Keratinocyte (primary cell): ENCODE data around the gene CTNNA2. TPM values are rescaled to one million over a fixed set of nuclear protein-coding genes. Genes with fewer than 3 reads are reported as not detected.

Experiments used
- DNase-seq: peaks from one replicate; pipeline ENCODE4 v3.0.0-alpha.2; 2011; ENCODE audit warnings: low read depth, missing footprints, low spot score
- FAIRE-seq: peaks from 2 replicates; lab custom pipeline; 2011; peaks lifted over from hg19 to GRCh38; lab: Jason Lieb, UNC
- H2AFZ ChIP-seq: 2 replicates; pipeline ENCODE4 v1.6.0; 2012; ENCODE audit warnings: low read length, control low read depth, inconsistent platforms; ENCODE audit not compliant: control insufficient read depth
- H3K27ac ChIP-seq: 2 replicates; pipeline ENCODE4 v1.5.1; 2011; ENCODE audit warnings: low read length; ENCODE audit not compliant: control insufficient read depth, insufficient read depth
- H3K27me3 ChIP-seq: 3 replicates; pipeline ENCODE4 v1.6.0; 2011; ENCODE audit warnings: low read length; ENCODE audit not compliant: control insufficient read depth, insufficient read depth; ENCODE audit errors: extremely low read depth
- H3K36me3 ChIP-seq, 2 experiments: 2 replicates in 1 of 2; 3 replicates in 1 of 2; pipeline ENCODE4 v1.5.1; 2011; ENCODE audit warnings: low read length in 2 of 2, mild to moderate bottlenecking in 1 of 2; ENCODE audit not compliant: control insufficient read depth in 2 of 2, insufficient read depth in 2 of 2; ENCODE audit errors: extremely low read depth in 1 of 2
- H3K4me1 ChIP-seq: 3 replicates; pipeline ENCODE4 v1.5.1; 2011; ENCODE audit warnings: low read length; ENCODE audit not compliant: control insufficient read depth, insufficient read depth; ENCODE audit errors: extremely low read depth
- H3K4me2 ChIP-seq: 3 replicates; pipeline ENCODE4 v1.6.0; 2011; ENCODE audit warnings: low read depth, low read length; ENCODE audit not compliant: control insufficient read depth, insufficient read depth; ENCODE audit errors: extremely low read depth
- H3K4me3 ChIP-seq, 3 experiments: fragments of 200-600 bp in 1 of 3; sonication (generic) in 1 of 3; 2 replicates in 2 of 3; 3 replicates in 1 of 3; pipeline ENCODE4 v1.5.1; 2011 to 2016; ENCODE audit warnings: low read length in 3 of 3, mild to moderate bottlenecking in 3 of 3, control low read depth in 2 of 3, inconsistent platforms in 1 of 3, low read depth in 1 of 3, mixed read lengths in 1 of 3, mixed run types in 1 of 3, moderate library complexity in 1 of 3; ENCODE audit not compliant: control insufficient read depth in 2 of 3, insufficient read depth in 2 of 3; ENCODE audit errors: extremely low read depth in 1 of 3
- H3K79me2 ChIP-seq: 2 replicates; pipeline ENCODE4 v1.6.0; 2012; ENCODE audit warnings: low read length; ENCODE audit not compliant: control insufficient read depth, insufficient read depth
- H3K9ac ChIP-seq: 3 replicates; pipeline ENCODE4 v1.6.0; 2011; ENCODE audit warnings: low read length; ENCODE audit not compliant: control insufficient read depth, insufficient read depth; ENCODE audit errors: extremely low read depth
- H3K9me1 ChIP-seq: 3 replicates; pipeline ENCODE4 v1.6.0; 2011; ENCODE audit warnings: low read length; ENCODE audit not compliant: control insufficient read depth, insufficient read depth; ENCODE audit errors: extremely low read depth
- H3K9me3 ChIP-seq: 2 replicates; pipeline ENCODE4 v1.5.1; 2012; ENCODE audit warnings: low read depth, low read length; ENCODE audit not compliant: control insufficient read depth
- H4K20me1 ChIP-seq: 3 replicates; pipeline ENCODE4 v1.6.0; 2011; ENCODE audit warnings: low read length; ENCODE audit not compliant: control insufficient read depth, insufficient read depth; ENCODE audit errors: extremely low read depth
- EZH2 ChIP-seq: IDR thresholded peaks from one replicate; pipeline ENCODE4 v1.6.1; 2012; ENCODE audit warnings: inconsistent platforms, mild to moderate bottlenecking, low read length, moderate library complexity
- dilution Hi-C: fragments of 300-500 bp; cut with MboI; formaldehyde crosslinking; loops from one replicate; pipeline ENCODE4 v1.7.0; 2020; ENCODE audit warnings: low sequenced_read_pairs; ENCODE audit not compliant: extremely low pct_ligation_motif_present
- polyA plus RNA-seq, 5 experiments: library from polyadenylated mRNA; depleted of rRNA in 3 of 5; stranded (reverse) in 3 of 5; stranded (forward) in 1 of 5; unstranded in 1 of 5; fragments of >200 nt; gene quantifications; 1 replicate in 1 of 5; 2 replicates in 3 of 5; 3 replicates in 1 of 5; pipeline versions ENCODE4 v1.2.1 to v1.2.3, GENCODE V29; 2011 to 2012; ENCODE audit warnings: missing spikeins in 2 of 5, low read depth in 1 of 5, low replicate concordance in 1 of 5
- TF ChIP-seq, protein P1 (sequence below), 3 experiments: IDR thresholded peaks in 1 of 3; conservative IDR thresholded peaks in 1 of 3; optimal IDR thresholded peaks in 1 of 3; 2 replicates in 2 of 3; 3 replicates in 1 of 3; pipeline versions ENCODE3 to v1.5.1; 2011; ENCODE audit warnings: low read length in 3 of 3, mild to moderate bottlenecking in 3 of 3, moderate library complexity in 2 of 3, control low read depth in 1 of 3, inconsistent platforms in 1 of 3; ENCODE audit not compliant: insufficient read depth in 2 of 3; ENCODE audit errors: extremely low read depth in 1 of 3

The CTNNA2 gene
- polyA plus RNA-seq, 1 donor (not counting 4 experiments of a cell fraction or from before 2014, with no cell fraction given), result not detected

GRCh38 chr2:79604748-79605147, 91.9 kb downstream of the CTNNA2 start:
- Histone ChIP-seq H3K36me3 (no peaks in the 10 kb centered on the region), H3K27ac (no peak overlapping the region), H3K9me3 (no peaks in the 10 kb centered on the region), H3K4me3 (no peak overlapping the region), H3K4me2 (no peak overlapping the region), H2AFZ (no peak overlapping the region), H3K27me3 (no peaks in the 10 kb centered on the region), H3K9me1 (no peaks in the 10 kb centered on the region), H4K20me1 (no peaks in the 10 kb centered on the region), H3K4me1 (no peaks in the 10 kb centered on the region), H3K9ac (no peak overlapping the region), H3K79me2 (no peaks in the 10 kb centered on the region)
- DNase-seq (no peak), FAIRE-seq (no peak)
- TF ChIP-seq, protein P1, sequence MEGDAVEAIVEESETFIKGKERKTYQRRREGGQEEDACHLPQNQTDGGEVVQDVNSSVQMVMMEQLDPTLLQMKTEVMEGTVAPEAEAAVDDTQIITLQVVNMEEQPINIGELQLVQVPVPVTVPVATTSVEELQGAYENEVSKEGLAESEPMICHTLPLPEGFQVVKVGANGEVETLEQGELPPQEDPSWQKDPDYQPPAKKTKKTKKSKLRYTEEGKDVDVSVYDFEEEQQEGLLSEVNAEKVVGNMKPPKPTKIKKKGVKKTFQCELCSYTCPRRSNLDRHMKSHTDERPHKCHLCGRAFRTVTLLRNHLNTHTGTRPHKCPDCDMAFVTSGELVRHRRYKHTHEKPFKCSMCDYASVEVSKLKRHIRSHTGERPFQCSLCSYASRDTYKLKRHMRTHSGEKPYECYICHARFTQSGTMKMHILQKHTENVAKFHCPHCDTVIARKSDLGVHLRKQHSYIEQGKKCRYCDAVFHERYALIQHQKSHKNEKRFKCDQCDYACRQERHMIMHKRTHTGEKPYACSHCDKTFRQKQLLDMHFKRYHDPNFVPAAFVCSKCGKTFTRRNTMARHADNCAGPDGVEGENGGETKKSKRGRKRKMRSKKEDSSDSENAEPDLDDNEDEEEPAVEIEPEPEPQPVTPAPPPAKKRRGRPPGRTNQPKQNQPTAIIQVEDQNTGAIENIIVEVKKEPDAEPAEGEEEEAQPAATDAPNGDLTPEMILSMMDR (optimal IDR thresholded peaks at IDR 0.05 in 1 of 3, IDR thresholded peaks at IDR 0.05 in 1 of 3, conservative IDR thresholded peaks at IDR 0.05 in 1 of 3; ENCODE audit: extremely low read depth in 1 of 3, insufficient read depth in 2 of 3, low read length in 3 of 3), result no peak
- TF ChIP-seq EZH2, result no peak
- dilution Hi-C loops, result no loop called here

DNA sequence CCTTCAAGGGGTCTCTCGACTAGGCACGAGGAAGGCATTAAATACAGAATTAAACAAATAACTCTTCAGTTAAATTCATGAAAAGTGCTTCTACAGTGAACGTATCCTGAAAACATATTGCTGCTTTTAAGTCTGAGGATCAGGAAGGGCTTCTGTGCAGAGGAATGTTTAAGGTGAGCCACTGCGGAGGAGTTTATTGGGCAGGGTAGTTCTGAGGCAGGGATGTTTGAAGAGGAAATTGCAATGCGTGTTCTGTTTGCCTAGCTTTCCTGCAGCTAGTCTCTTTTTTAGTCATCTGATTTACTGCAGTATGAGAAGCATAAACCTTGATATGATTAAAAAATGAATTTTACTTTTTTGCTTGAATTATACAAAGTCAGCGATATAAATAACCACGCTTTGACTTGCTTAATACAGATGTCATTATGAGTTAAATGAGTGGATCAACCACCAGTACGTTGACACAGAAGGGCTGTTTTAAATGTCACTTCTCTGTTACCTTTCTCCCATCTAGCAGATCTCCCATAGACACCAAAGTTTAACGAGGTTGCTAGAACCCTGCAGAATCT, 98.7 kb downstream of the CTNNA2 start:
- no peak overlapping the region for H3K9ac ChIP-seq
- no peaks in the 10 kb centered on the region for H3K4me1 ChIP-seq
- no peaks in the 10 kb centered on the region for H3K36me3 ChIP-seq
- no peak overlapping the region for H3K27ac ChIP-seq
- no peak overlapping the region for H3K4me3 ChIP-seq
- no peak for TF ChIP-seq EZH2
- TF ChIP-seq, protein P1 (optimal IDR thresholded peaks at IDR 0.05 in 1 of 3, IDR thresholded peaks at IDR 0.05 in 1 of 3, conservative IDR thresholded peaks at IDR 0.05 in 1 of 3; ENCODE audit: extremely low read depth in 1 of 3, insufficient read depth in 2 of 3, low read length in 3 of 3), result no peak
- no peaks in the 10 kb centered on the region for H3K27me3 ChIP-seq
- dilution Hi-C loops, result no loop called here
- no peak for DNase-seq
- H3K4me2 ChIP-seq, result no peak overlapping the region
- H2AFZ ChIP-seq, result no peak overlapping the region
- H3K9me3 ChIP-seq, result no peaks in the 10 kb centered on the region
- FAIRE-seq, result no peak
- H4K20me1 ChIP-seq, result no peaks in the 10 kb centered on the region
- H3K9me1 ChIP-seq, result no peaks in the 10 kb centered on the region
- H3K79me2 ChIP-seq, result no peaks in the 10 kb centered on the region
